Cortex of kidney (tissue), 1 donor: ENCODE data around the gene LRBA.
"Not testable (repeated sequence)": the region's sequence is repeated elsewhere in the genome, so short reads cannot be mapped to it uniquely, and the experiment has no call there.

Experiments used
- DNase-seq: peaks from one replicate; lab custom pipeline; 2025; lab: John Stamatoyannopoulos, UW

Gene LRBA

DNA sequence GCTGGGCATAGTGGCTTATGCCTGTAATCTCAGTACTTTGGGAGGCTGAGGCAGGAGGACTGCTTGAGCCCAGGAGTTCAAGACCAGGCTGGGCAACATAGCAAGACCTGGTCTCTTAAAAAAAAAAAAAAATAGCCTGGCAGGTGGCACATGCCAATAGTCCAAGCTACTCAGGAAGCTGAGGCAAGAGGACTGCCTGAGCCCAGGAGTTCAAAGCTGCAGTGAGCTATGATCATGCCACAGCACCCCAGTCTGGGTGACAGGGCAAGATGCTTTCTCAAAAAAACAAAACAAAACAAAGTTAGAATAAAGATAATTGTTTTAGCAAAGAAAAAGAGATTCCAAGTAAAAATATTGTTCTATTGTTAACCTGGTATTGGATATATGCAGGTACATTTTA is 75.0 kb downstream of the LRBA start:
- DNase-seq, result no peak

GRCh38 chr4:150939530-150939929 is 75.6 kb downstream of the LRBA start:
- DNase-seq, result no peak

DNA sequence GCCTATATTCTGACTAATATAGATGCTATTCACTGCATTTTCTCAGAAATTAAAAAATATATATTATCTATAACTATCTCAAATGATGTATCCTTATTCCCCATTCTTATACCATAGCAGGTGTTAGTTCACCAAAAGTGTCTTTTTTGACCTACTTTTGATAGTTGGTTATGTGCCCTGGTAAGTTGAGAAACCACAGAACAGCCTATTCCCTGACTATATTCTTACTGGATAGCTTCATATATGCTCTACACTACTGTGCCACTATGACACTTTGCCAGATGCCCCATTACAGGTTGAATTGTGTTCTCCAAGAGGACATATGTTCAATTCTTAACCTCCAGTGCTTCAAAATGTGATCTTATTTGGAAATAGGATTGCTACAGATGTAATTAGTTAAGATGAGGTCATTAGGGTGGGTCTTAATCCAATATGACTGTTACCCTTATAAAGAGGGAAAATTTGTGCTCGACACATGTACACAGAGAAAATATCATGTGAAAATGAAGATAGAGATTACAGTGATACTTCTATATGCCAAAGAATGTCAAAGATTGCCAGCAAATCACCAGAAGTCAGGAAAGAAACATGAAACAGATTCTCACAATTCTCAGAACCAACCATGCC is 76.1 kb downstream of the LRBA start:
- DNase-seq, result no peak

GRCh38 chr4:150938417-150938816 is 76.7 kb downstream of the LRBA start:
- no peak for DNase-seq

DNA sequence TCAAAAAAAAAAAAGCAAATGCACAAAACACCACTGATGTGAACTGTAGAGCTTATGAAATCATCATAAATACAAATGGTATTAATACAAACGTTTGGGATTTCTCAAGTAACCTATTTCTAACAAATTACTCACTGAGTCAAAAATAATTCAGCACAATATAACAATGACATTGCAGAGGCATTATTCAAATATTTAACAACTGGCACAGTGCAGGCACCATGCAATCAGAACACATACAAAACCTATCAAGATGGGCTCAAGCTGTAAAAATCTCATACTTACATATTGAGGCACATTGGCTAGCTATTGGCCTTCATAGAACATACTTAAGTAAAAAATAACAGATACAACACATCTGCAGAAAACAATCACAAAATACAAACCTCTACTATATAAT is 81.1 kb downstream of the LRBA start:
- no peak for DNase-seq

DNA sequence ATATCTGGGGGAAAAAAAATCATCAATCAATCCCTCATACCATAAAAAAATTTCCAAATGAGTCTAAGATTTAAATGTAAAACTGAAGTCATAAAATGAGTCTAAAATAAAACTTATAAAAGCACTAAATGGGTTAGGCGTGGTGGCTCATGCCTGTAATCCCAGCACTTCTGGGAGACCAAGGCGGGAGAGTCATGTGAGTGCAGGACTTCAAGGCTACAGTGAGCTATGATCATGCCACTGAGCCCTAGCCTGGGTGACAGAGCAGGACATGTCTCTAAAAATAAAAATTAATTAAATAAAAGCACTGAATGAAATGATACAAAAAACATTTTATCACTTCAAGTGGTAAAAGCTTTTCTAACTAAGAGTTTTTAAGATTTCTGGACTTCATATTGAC is 83.3 kb downstream of the LRBA start:
- no peak for DNase-seq

- DNase-seq, result no peak
Observed at GRCh38 chr4:150931005-150931404, 84.1 kb downstream of the LRBA start.

- DNase-seq, result no peak
Observed at GRCh38 chr4:150923945-150924344, 91.1 kb downstream of the LRBA start.

- DNase-seq, result not testable (repeated sequence)
Observed at GRCh38 chr4:150921486-150921885, 93.6 kb downstream of the LRBA start.

DNA sequence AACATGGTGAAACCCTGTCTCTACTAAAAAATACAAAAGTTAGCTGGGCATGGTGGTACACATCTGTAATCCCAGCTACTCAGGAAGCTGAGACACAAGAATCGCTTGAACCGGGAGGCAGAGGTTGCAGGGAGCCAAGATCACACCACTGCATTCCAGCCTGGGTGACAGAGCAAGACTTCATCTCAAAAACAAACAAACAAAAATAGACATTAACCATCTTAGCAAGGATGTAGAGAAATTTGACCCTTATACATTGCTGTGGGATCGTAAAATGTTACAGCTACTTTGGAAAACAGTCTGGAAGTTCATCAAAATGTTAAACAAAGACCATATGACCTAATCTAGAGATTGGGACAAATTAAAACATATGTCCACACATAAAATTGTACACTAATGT is 96.5 kb downstream of the LRBA start:
- not testable (repeated sequence) for DNase-seq

- no peak for DNase-seq
Observed at GRCh38 chr4:150911326-150911725, 103.8 kb downstream of the LRBA start.

GRCh38 chr4:150909116-150909515 is 106.0 kb downstream of the LRBA start:
- DNase-seq, result no peak

DNA sequence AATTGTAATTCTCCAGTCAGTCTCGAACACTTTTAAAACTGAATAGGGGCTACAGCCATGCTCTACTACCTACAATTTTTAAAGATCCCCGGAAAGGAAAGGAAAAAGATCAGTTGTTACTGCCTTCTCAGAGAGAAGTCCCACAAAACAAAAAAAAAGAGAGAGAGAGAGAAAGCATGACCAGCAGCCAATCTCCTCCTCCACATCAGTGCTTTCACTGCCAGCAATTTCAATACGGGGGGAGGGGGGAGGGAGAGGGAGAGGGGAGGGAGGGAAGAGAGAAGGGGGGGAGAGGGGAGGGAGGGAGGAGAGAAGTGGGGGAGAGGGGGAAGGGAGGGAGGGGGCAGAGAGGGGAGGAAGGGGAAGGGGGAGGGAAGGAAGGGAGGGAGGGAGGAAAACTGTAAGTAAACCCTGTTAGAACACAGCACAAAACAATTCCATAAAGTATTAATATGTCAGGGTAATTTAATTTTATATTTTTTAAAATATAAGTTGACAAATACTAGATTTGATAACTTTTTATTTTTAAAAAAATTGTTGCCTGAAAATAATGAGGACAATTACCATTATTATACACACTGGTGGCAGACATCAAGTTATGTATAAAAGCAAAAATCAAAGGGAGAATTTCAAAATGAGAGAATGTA is 108.0 kb downstream of the LRBA start:
- DNase-seq, result no peak

- DNase-seq, result no peak
Observed at GRCh38 chr4:150904671-150905070, 110.4 kb downstream of the LRBA start.

- DNase-seq, result no peak
Observed at GRCh38 chr4:150903603-150904002, 111.5 kb downstream of the LRBA start.

DNA sequence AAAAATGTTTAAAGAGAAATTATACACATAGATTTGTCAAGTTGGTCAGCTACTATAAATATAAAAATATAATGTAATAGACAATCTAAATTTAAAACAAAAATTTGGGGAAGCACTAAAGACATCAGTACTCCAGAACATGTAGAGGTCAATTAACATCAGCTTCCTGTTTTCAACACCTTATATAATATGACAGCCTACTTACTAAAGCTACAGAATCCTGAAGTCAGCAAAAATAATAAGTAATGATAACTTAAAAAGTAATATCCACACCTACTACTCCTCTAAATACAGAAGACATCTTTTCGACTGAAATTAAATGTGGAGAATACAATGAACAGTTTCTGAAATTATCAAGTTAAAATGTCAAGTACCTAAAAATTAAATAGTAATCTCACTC is 118.6 kb downstream of the LRBA start:
- no peak for DNase-seq

GRCh38 chr4:150890246-150890645 is 124.8 kb downstream of the LRBA start:
- DNase-seq, result no peak

DNA sequence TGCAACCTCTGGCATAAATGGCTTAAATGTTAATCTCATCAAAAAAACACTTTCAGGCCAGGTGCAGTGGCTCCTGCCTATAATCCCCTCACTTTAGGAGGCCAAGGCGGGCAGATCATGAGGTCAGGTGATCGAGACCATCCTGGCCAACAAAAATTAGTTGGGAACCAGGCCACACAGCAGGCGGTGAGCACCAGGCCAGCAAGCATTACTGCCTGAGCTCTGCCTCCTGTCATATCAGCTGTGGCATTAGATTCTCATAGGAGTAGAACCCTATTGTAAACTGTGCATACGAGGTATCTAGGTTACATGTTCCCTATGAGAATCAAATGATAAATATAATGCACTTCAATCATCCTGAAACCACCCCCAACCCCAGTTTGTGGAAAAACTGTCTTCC is 125.8 kb downstream of the LRBA start:
- no peak for DNase-seq

DNA sequence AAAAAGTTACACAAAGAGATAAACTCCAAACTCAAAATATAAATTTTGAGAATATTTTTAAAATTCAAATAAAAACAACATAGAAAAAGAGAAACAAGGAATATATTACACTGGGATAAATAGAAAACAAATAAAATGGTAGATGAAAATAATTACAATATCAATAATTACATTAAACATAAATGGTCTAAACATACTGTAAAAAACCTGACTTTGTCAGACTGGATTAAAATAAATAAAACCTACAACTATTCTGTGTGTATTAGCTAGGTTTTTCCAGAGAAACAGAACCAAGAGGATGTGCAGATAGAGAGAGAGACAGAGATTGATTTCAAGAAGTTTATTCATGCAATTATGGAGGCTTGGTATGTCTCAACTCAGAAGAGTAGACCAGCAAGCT is 126.5 kb downstream of the LRBA start:
- no peak for DNase-seq

DNA sequence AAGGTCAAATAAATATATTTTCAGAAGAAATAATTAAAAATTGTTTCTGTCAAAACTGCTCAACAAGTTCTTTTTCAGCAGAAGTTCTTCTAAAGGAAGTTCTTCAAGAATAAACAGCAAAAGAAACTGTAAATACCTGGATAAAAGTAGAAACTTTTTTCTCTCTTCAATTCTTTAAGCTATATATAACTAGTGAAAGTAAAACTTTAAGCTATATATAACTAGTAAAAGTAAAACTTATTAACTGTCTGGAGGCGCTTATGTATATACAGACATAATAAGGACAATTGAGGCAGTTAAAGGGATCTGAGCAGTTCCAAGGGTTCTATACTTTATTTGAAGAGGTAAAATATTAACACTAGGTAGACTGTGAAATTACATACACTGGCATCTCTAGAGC is 126.9 kb downstream of the LRBA start:
- no peak for DNase-seq

DNA sequence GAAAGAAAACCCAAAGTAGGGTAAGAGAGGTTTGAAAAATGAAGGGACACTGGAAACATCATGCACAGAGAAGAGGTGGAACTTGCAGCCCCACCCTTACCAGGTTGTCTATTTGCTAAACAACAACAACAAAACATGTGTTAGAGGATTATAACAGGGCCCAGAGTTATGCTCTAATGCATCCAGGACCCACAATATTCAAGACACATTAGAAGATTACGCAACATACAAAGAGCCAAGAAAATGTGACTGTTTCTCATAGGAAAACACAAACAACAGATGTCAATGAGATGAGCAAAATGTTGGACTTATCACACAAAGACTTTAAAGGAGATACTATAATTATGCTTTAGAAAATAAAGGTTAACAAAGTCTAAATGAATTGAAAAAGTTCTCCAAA is 128.5 kb downstream of the LRBA start:
- DNase-seq, result no peak

- DNase-seq, result no peak
Observed at GRCh38 chr4:150884625-150885024, 130.5 kb downstream of the LRBA start.

- no peak for DNase-seq
Observed at GRCh38 chr4:150875367-150875766, 139.7 kb downstream of the LRBA start.
